A172 (cell line): ENCODE results near the gene USP3. TPM values are rescaled to one million over a fixed set of nuclear protein-coding genes. Genes with fewer than 3 reads are reported as not detected.

ENCODE experiments used
- DNase-seq: peaks from one replicate; pipeline ENCODE4 v3.0.0-alpha.2; 2015; ENCODE audit warnings: low spot score
- total RNA-seq: library from RNA; depleted of rRNA; stranded (reverse); fragments of >200 nt; shearing (Covaris generic); gene quantifications from 2 replicates; pipeline ENCODE4 v1.2.3, GENCODE V29; 2014

The USP3 gene
- total RNA-seq, 1 experiment from 2014 or later: 27.7 TPM

GRCh38 chr15:63588826-63589225 is 84.4 kb downstream of the USP3 start:
- no peak for DNase-seq

DNA sequence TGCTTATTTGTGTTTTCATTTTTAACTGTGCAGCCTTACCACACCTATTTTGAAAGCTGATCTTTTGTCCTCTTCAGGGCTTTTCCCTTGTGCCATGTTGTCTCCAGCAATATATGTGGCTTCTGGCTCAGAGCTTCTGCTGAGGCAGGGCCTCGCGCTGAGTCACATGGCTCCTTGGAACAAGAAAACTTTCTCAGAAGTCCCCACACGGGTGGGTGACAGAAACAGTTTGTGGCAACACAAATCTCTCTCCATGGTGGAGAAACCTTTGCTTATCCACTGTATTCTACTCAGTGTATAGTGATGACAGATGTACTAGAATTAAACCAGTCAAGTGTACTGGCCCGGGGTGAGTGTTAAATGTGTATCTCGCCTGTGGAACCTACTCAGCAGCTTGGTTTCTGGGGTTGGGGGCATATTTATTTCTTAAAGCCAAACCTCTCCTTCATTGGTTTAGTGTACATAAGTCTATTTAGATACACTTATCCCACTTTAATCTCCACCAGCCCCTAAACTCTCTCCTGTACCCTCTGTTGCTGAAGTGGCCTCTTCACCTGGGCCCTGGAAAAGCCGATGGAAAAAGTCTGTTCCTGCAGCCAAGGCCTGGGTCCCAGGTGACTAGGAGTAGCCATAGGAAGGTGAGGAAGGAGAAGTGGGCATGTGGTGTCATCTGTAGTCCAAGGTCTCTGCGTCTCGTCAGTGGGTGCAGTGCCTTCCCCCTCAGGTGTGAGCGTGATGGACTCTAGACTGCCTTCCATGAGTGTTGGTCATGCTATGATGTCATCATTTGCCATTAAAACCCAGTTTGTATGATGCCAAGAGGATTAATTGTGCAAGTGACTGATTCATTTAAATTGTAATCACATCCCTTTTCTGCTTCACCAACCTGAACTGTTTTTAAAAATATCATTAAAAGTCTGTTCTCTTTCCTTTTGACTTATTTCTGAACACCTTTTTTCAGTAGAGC is 89.6 kb downstream of the USP3 start:
- DNase-seq: no peak

GRCh38 chr15:63595065-63595464 is 90.7 kb downstream of the USP3 start:
- DNase-seq: no peak

DNA sequence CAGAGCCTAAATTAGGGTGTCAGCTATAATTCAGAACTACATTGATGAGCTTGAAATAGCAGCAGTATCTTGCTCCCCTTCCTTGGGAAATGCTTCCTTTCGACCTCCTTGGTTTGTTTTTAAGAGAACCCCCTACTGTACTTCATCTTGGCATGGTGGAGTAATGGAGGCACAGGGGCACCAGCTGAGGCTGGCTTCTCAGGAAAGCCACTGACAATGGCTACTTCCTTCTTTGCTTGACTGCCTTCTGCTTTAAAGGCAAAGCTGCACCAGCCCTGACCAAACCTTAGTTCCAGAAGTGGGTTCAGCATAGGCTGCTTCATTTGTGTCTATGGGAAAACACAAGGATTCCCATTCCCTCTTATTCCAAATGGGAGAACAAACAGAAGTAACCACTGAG is 91.3 kb downstream of the USP3 start:
- DNase-seq: no peak

- DNase-seq: no peak
Measured at GRCh38 chr15:63596676-63597037, 92.3 kb downstream of the USP3 start.

- no peak for DNase-seq
Measured at GRCh38 chr15:63597038-63597790, 92.8 kb downstream of the USP3 start, which contains the start of gene FBXL22. Gene FBXL22 (plus strand): TSS chr15:63597387. CDS start chr15:63597393, 6 bp downstream.

DNA sequence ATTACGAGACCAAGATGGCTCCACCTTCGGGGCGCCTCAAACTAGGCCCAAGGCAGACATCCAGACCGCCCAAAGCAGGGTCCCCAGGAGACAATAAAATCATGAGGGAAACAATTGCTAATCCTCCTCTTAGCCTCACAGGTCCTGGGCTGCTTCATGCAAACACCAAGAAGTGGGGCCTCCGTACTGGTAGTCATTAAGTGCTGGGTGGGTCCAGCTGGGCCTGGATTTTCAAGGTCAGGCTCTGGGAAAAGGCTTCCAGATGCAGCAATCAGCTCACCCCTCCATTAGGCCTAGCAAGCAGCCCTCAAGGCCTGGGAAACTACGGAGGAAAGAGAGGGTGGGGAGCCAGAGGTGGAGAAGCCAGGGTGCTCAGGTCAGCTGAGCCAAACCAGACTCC is 93.4 kb downstream of the USP3 start:
- no peak for DNase-seq

DNA sequence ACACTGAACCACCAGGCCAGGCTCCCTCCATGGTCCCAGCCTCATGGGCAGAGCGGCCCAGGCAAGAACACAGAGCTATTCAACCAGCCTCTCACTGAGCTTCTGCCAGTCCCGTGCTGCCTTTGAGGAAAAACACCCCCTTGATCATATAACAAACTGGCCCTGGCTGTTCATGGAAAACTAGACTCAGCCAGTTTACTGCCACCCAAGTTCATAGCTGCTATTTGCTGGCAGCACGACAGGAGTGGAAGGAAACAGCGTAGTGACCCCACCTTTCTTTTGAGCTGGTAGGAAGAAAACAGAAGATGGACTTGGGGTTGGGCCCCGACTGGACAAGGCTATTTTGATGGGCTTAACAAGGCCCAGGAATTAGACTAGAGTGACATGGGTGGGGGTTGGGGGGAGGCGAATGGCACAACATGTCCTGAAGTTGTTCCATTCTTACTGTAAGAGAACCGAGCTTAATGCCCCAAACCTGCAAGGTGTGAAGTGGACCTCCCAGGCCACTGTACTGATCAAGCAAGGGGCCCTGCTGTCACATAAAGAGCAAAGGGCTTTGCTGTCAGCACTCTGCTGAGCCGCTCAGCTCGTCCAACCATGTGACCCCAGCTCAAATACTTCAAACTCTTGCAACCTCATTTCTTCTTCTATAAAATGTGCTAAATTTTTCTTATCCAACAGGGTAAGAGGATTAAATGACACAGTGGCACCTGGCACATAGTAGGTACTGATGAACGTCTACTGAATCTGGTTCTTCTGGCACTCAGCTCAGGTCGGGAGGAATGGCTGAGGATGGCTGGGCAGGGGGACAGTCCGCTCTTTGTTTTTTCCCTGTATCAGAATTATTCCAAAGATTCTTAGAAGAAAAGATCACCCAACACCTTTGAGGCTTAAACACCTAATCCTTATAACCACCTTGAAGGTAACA is 94.3 kb downstream of the USP3 start:
- DNase-seq: no peak

DNA sequence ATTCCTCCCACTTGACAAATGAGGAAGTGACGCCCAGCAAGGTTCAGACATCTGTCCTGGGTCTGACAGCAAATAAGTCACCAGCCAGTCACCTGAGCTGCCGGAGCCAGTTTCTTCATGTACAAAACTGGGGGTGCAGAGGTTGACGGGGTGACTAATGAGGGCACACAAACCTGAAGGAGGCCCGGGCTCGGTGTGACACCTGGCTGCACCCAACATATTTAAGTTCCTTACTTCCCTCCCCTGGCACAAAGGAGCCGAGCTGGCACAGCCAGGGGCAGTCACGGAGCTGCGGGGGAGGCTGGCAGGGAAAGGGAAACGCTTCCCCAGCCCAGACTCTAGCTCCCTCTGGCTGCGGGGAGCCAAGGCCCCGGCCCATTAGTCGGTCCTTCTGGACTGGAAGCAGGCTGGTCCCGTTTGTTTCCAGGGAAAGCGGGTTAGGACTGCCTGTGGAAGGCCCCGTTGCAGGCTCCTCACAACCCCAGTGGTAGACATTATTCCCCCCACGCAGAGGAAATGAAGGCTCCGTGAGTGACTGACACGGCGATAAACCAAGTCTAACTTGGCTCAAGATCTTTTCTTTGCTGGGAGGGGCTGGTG is 95.1 kb downstream of the USP3 start:
- no peak for DNase-seq

GRCh38 chr15:63600001-63600615 is 95.7 kb downstream of the USP3 start:
- DNase-seq: no peak

DNA sequence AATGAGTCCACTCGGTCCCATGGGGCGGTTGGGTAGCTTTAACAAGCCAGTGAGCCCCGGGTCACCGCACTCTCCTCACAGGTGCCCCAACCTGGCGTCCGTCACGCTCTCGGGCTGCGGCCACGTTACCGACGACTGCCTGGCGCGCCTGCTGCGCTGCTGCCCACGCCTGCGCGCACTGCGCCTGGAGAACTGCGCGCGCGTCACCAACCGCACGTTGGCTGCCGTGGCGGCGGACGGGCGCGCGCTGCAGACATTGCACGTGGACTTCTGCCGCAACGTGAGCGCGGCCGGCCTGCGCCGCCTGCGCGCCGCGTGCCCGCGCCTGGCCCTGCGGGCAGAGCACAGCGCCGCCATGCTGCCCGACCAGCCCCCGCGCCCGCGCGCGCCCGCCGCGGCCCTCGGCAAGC is 96.2 kb downstream of the USP3 start:
- peak; percentile 19 for DNase-seq

GRCh38 chr15:63601026-63601703 is 96.8 kb downstream of the USP3 start:
- DNase-seq: no peak

- no peak for DNase-seq
Measured at GRCh38 chr15:63601704-63602185, 97.4 kb downstream of the USP3 start.

GRCh38 chr15:63602595-63602994 is 98.2 kb downstream of the USP3 start:
- no peak for DNase-seq

GRCh38 chr15:63603516-63603915 is 99.1 kb downstream of the USP3 start:
- DNase-seq: no peak

DNA sequence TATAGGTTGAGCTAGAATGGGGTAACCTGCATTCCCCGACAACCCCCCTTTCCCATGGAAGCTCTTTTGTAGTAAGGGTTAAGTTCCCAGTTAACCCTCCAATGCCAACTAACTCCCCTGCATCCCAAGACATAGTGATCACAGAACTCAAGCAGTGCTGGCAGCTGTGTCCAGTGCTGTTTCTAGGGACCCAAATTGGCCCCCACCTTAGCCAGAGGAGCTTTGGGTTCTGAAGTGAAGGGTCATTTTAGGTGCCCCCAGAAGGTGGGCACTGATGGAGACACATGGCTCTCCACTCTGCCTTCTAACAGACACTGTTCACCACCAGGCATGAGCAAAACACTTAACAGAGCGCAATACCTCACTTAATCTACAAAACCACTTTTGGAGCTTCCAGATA is 99.9 kb downstream of the USP3 start:
- DNase-seq: no peak

- DNase-seq: no peak
Measured at GRCh38 chr15:63605036-63605435, 100.6 kb downstream of the USP3 start.

- no peak for DNase-seq
Measured at GRCh38 chr15:63605816-63606215, 101.4 kb downstream of the USP3 start.

DNA sequence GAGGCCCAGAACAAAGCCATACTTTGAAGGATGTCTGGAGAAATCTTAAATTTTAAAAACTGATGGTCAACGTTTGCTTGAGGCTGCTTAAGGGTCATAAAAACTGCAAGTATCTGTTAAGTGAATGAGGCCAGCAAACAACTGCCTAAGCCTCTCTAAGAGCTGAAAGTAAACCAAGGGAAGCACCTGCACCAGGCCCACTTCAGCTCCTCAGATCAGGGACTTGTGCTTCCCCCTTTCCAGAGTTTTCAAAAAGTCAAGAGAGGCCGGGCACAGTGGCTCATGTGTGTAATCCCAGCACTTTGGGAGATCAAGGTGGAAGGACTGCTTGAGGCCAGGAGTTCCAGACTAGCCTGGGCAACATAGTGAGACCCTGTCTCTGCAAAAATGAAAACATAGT is 101.9 kb downstream of the USP3 start:
- no peak for DNase-seq

- no peak for DNase-seq
Measured at GRCh38 chr15:63608989-63609388, 104.6 kb downstream of the USP3 start.
